ENCODE measurements around the gene RAB3IL1. TPM values are rescaled to one million over a fixed set of nuclear protein-coding genes. Genes with fewer than 3 reads are reported as not detected.

Gene RAB3IL1
- total and polyA plus RNA-seq, 9 of the 15 experiments (the other 6 are each of a cell fraction or from before 2014, with no cell fraction given), result 0.15 to 42.6 (median 15.5) TPM

- TF ChIP-seq ZNF407 (IDR thresholded peaks at IDR 0.05; ENCODE audit: low read depth) (no peak), CTCF (IDR thresholded peaks at IDR 0.05 in 2 of 3, conservative IDR thresholded peaks at IDR 0.05 in 1 of 3; ENCODE audit: insufficient read depth in 2 of 3, low read depth in 1 of 3, low read length in 3 of 3) (no peak; a peak in 1 of 6 replicates), TAF15 (IDR thresholded peaks at IDR 0.05; ENCODE audit: low read depth, low read length) (no peak), CHAMP1 (IDR thresholded peaks at IDR 0.05) (no peak), RBM14 (IDR thresholded peaks at IDR 0.05; ENCODE audit: borderline replicate concordance, insufficient read depth, low read depth, low read length) (no peak), SREBF2 (CRISPR knock-in tag; IDR thresholded peaks at IDR 0.05) (no peak), HDAC1 (IDR thresholded peaks at IDR 0.05) (peak in 1 of 2 experiments; percentile 80; a peak in 2 of 4 replicates), FOXA3 (CRISPR knock-in tag; conservative IDR thresholded peaks at IDR 0.05 in 1 of 2, IDR thresholded peaks at IDR 0.05 in 1 of 2) (no peak), PHF20 (IDR thresholded peaks at IDR 0.05; ENCODE audit: partially characterized antibody) (no peak), ZNF282 (CRISPR knock-in tag; IDR thresholded peaks at IDR 0.05) (no peak), ZFP30 (CRISPR knock-in tag; IDR thresholded peaks at IDR 0.05; ENCODE audit: borderline replicate concordance) (no peak), HEY1 (CRISPR knock-in tag; IDR thresholded peaks at IDR 0.05; ENCODE audit: borderline replicate concordance) (no peak; the same call in 1 of the 2 replicates), RBM22 (IDR thresholded peaks at IDR 0.05; ENCODE audit: low read depth, low read length, poor library complexity, severe bottlenecking) (no peak), ZNF778 (CRISPR knock-in tag; IDR thresholded peaks at IDR 0.05) (no peak)
Measured at GRCh38 chr11:61869708-61870451, 47.5 kb downstream of the RAB3IL1 start (continued).

Measured in K562 (cell line).